ENCODE results near the gene KDM4E. TPM values are rescaled to one million over a fixed set of nuclear protein-coding genes. Genes with fewer than 3 reads are reported as not detected.

KDM4E gene
- polyA plus RNA-seq, 1 donor: 0.31 TPM

DNA sequence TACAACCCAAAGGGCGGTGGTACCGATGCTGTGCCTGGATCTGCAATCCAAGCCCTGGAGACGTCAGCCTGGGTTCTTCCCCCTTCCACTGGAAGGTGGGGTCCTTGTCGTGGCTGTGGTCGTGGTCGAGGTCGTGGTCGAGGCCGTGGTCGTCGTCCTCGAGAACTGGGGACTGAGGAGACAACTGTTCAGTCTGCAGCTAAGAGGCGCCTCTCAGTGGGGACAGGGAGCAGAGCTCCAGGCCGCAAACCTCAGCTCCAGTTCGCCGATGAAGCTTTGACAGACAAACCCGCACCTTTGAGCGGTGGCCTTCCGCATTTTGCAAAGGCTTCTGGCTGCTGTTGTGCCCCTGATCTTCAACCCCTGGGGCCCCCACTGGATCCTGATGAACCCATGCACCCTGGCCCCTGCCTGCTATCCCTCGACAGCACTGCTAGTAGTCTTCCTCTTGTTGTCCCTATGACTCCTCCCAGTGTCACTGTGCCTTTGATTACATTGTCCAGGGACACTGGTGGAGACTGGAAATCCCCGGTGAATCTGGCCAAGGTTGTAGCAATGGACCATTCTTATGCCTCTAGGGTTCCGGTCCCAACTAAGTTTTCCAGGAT lies 25.6 kb downstream of the KDM4E start:
- no peak for DNase-seq

DNA sequence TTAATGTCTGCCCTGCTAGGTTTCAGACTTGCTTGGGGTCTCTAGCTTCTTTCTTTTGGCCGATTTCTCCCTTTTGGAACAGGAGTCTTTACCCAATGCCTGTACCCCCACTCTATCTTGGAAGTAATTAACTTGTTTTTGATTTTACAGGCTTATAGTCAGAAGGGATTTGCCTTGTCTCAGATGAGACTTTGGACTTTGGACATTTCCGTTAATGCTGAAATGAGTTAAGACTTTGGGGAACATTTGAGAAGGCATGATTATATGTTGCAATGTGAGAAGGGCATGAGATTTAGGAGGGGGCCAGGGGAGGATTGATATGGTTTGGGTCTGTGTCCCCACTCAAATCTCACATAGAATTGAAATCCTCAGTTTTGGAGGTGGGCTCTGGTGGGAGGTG lies 29.3 kb downstream of the KDM4E start:
- no peak for DNase-seq

DNA sequence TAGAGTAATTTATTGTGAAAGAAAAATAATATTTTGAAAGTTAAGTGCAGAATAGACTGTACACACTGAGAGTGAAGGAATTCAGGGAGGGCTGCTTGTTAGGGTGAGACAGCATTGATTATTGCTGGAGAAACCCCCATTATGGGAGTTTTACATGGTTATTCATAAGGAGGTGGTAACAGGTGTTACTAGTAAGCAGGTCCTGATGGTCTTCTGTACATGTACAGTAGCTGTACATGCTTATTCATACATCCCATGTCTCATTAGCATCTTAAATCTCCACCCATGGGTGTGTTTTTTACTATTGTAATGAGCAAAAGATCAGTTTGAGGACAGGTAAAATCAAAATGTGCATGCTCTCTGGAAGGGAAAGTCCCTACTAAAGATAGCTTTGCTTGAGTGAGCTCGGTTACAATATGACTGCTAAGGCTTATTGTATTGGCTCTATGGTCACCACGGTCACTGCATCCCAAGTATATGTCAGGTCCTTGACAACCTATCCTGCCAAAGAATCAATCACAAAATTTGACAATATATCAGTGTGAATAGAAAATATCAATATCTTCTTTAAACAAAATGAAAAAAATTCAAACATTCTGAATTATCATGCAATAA lies 30.3 kb downstream of the KDM4E start:
- DNase-seq: no peak

DNA sequence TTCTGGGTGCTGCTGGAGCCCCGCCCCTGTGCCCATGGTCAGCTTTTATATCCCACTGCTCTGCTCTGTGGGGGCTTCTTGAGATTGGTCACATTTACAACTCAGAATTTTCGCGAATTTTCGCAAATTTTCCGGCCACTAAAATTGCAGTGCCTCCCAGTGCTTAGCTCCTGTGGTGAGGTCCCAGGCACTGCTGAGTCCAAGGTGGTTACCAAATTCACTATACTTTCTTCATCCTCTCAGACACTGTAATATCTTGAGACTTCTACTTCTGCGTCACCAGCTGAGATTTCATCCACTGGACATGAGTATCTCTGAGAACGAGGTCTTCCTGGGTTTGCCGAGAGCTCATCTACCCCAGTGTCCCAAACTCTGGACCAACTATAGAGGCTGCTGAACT lies 32.9 kb downstream of the KDM4E start:
- DNase-seq: no peak

DNA sequence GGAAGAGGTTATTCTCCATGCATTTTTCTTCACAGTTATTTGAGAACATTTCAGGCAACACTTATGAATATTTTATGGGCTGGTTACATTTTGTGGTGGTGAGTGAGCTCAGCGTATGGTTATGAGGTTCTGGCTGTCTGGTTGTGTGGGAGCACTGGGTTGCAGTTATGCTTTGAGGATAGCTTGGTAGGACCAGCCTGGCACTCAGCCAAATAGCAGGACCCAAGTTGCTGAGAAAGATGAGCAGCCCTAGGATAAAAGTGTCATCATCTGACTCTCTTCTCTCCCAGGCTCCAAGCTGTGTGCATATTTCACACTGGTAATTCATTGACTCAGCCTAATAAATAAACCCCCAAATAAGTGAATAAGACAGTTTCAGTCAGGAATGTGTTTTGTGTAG lies 33.6 kb downstream of the KDM4E start:
- no peak for DNase-seq

DNA sequence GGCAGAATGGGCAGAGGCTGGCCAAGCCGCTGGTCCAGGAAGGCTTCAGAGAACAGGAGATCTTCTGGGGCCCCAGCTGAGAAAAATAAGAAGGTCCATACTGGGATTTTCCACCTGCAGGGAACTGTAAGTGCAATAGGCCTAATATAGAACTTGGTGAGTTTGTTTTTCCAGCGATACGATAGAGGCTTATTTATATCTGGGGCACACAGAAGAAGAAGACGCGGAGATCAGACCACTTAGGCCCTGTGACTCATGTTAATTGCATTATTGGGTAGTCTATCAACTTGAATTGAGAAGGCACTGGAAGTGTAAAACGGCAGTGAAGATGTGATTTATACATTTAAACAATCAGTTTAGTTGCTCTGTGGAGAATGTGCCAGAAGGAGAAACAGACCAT lies 34.0 kb downstream of the KDM4E start:
- no peak for DNase-seq

DNA sequence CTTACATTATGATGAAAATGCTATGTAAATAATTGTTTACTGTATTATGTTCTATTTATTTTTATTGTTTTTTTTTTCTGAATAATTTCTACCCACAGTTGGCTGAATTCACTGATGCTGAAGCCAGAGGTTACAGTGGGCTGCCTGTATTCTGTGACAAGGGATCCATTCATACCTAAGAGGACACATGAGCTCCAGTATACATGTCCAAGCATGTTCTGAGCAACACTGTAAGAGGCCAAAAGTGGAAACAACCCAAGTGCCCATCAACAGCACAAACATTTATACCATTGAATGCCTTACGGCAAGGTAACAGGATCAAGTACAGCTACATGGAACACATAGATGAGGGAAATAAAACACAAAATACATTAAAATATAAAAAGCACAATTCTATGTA lies 40.3 kb downstream of the KDM4E start:
- no peak for DNase-seq

DNA sequence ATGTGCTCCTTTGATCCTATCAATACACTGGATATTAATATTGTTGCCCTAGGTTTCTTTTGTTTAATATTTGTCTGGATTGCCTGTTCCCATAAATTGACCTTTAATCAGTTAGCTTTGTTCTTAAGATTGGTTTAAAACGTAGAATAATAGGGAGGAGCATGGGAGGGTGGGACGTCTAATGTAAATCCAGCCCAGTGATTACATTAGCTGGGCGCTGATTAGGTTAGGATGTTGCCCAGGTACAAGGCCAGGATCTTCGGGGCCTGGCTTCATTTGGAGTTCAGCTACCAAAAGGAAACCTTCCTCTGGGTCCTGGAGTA lies 41.6 kb downstream of the KDM4E start, which contains the start of gene SRSF8:
TSS of gene SRSF8 (plus strand) at position 204 of the 323 bp plus-strand sequence. CDS start 308 bp downstream, outside the sequence.
- no peak for DNase-seq

DNA sequence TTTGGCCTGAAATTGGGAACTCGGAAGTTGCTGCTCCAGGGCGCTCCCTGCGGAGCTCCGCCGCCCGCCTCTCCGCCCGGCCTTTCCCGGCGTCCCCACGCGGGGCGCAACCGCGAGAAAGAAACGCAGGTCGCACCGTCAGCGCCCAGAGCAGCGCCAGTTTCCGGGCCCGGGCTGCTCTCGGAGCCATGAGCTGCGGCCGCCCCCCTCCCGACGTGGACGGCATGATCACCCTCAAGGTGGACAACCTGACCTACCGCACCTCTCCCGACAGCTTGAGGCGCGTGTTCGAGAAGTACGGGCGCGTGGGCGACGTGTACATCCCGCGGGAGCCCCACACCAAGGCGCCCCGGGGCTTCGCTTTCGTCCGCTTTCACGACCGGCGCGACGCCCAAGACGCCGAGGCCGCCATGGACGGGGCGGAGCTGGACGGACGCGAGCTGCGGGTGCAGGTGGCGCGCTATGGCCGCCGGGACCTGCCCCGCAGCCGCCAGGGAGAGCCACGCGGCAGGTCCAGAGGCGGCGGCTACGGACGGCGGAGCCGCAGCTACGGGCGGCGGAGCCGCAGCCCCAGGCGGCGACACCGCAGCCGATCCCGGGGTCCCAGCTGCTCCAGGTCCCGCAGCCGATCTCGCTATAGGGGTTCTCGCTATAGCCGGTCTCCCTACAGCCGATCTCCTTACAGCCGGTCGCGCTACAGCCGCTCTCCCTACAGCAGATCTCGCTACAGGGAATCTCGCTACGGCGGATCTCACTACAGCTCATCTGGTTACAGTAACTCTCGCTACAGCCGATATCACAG lies 42.2 kb downstream of the KDM4E start:
- peak; percentile 89 for DNase-seq

DNA sequence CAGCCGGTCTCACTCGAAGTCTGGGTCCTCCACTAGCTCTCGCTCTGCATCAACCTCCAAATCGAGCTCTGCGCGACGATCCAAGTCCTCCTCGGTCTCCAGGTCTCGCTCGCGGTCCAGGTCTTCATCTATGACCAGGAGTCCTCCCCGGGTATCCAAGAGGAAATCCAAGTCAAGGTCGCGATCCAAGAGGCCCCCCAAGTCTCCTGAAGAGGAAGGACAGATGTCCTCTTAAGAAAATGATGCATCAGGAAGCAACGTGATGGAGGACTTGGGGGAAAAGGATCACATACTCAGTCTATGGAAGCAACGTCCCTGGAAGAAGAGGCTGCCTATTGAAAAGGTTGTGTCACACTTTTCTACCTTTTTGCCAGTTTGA lies 42.8 kb downstream of the KDM4E start:
- no peak for DNase-seq

DNA sequence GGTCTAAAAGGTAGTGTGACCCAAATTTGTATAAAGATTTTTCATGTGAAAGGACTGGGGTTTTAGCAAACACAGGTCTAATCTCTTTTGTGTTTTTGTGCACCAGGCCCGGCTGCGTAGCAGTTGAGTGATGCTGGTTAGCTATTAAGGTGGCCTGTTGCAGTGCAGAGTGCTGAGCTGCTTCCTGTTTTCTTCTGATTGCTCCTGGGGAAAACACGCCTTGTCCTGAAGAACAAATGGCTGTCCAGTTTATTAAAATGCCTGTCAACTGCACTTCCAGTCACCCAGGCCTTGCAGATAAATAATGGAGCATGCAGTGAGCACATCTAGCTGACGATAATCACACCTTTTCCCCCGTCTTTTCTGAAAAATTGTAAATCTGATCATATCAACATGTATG lies 43.5 kb downstream of the KDM4E start:
- DNase-seq: peak; percentile 84

DNA sequence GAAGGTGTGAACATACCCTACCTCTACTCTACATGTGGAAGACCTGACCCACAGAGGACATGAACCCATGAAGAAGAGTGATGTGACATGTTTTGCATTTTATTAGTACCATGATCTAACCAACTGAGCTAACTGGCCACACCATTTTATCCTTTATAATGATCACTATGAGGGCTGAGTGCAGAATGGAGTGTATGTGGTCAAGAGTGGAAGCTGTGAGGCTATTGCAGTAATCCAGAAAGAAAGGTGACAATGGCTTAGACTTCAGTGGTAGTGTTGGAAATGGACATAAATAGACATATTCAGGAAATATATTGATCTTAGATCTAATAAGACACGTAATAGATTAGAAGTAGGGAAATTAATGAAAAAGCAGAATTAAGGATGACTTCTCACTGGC lies 45.4 kb downstream of the KDM4E start:
- DNase-seq: no peak

DNA sequence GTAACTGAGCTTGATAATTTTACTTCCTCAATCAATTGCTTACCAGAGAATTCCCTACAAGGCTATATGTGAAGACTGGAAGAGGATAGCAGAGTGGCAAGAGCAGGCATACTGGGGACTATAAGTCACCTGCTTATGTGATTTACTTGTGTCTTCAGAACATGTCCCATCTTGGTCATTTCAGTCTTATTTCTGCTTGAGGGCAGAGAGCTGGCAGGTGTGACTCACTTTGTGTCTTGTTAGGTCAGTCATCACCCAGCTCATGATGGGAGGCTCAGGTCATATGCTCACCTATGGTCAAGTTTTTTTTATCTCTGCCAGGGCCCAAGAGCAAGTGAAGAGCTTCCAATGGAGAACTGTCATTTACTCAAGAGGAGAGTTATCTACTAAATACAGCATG lies 47.9 kb downstream of the KDM4E start:
- DNase-seq: no peak

DNA sequence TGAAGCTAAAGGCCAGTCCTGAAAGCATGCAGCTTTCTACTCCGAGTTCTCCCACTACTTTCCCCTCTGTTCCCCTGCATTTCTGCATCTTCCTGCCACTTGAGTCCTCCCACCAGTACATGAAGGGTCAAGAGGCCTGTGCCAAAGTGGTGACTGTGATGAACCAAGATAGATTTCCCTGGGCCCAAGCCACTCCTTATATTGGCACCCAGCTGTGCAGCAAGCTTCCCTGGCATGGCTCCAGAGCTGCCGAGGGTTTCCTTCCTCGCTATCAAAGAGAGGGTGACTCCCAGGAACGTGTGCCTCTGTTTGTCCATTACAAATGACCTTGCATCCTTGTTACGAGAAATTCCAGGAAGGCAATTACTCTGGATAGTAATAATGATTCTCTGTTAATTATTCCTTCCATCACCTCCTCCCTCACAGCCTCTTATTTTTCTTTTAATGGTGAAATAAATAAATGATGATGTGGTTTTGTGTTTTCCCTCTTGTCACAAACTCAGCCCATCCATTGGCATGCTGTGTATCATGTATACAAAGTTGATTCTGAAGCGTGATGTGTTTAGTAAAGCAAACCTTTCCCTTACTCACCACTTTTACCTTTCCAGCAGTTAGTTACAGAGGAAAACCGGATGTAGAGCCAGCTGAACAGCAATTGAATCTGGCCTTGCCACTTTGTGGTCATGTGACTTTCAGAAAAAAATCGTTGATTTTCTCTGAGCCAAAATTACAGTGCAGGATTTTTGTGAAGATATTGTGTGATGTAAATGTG lies 49.9 kb downstream of the KDM4E start:
- no peak for DNase-seq

DNA sequence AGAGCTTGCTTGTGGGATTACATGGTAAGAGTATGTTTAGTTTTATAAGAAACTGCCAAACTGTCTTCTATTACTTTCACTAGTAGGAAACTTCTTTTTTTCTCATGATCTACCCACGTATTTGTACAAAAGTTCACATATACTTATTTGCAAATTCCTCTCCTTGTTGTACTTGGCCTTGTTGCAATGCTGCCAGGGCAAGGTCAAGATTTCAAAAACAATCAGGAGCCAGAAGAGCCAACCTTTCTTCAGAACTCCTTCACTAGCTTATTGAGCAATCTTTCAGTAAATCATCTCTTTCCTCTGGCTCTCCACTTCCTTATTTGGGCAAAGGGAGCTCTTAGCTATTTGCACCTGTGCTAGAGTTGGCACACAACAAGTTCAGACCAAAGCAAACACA lies 51.4 kb downstream of the KDM4E start:
- no peak for DNase-seq

DNA sequence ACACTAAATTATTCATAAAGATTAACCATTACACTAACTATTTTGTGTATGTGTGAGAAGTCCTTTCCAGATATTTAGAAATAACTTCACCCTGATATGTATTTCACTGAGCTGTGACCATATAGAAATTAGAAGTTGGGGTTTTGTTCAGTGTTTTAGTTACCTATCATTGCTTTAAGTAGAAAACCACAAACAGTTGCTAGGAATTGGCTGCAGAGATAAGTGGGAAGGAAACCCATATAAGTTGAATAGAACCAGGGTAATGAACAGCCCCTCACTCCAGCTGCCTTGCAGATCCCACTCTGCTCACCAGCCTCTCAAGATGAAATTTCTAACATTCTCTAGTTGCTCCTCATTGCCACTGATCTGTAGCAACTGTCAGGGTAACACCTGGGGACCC lies 51.9 kb downstream of the KDM4E start:
- DNase-seq: no peak

Other genes starting within 250 kb of the KDM4E start
- gene CWC15, start 51.7 kb upstream of the KDM4E start, polyA plus RNA-seq (ENCODE audit: insufficient read length): 69.1 TPM
- 1.5 TPM for gene KDM4D, start 51.5 kb upstream of the KDM4E start, polyA plus RNA-seq (ENCODE audit: insufficient read length)
- gene KDM4F, start 24.2 kb downstream of the KDM4E start, polyA plus RNA-seq (ENCODE audit: insufficient read length): not detected
- gene SRSF8, start 41.7 kb downstream of the KDM4E start, polyA plus RNA-seq (ENCODE audit: insufficient read length): 38.1 TPM
- gene ENDOD1, start 64.6 kb downstream of the KDM4E start, polyA plus RNA-seq (ENCODE audit: insufficient read length): 59.3 TPM
- 119 TPM for gene SESN3, start 205.9 kb downstream of the KDM4E start, polyA plus RNA-seq (ENCODE audit: insufficient read length)

Data from hindlimb muscle (tissue), 1 donor.